ENCODE measurements around the gene ACY1.
A peak's percentile ranks its signal among the peaks of the same experiment; 100 is the strongest.

Gene ACY1

GRCh38 chr3:52022323-52023100 is 39.2 kb downstream of the ACY1 start:
- no peak for TF ChIP-seq CTCF (IDR thresholded peaks at IDR 0.05; ENCODE audit: unreplicated experiment in 3 of 3)
- H3K4me1 Mint-ChIP-seq, result peaks cover 66% of the 10 kb centered on the region
- no peaks in the 10 kb centered on the region for H3K27me3 Mint-ChIP-seq (ENCODE audit: low read depth)
- H3K36me3 Mint-ChIP-seq (ENCODE audit: low read depth), result no peaks in the 10 kb centered on the region
- H3K9me3 Mint-ChIP-seq, result no peaks in the 10 kb centered on the region
- H3K4me3 Mint-ChIP-seq, result peak overlapping the region in 1 of 3 experiments; percentile 22
- peak overlapping the region; percentile 9 to 66 (median 45) for H3K27ac Mint-ChIP-seq

- no peaks in the 10 kb centered on the region for H3K36me3 Mint-ChIP-seq (ENCODE audit: low read depth)
- H3K4me3 Mint-ChIP-seq, result peak overlapping the region in 1 of 3 experiments; percentile 26
- H3K27me3 Mint-ChIP-seq (ENCODE audit: low read depth), result no peaks in the 10 kb centered on the region
- peaks cover 63% of the 10 kb centered on the region for H3K4me1 Mint-ChIP-seq
- no peaks in the 10 kb centered on the region for H3K9me3 Mint-ChIP-seq
- no peak for TF ChIP-seq CTCF (IDR thresholded peaks at IDR 0.05; ENCODE audit: unreplicated experiment in 3 of 3)
- peak overlapping the region in 1 of 3 experiments; percentile 9 for H3K27ac Mint-ChIP-seq
These were observed 39.9 kb downstream of the ACY1 start for GRCh38 chr3:52023101-52023770.

GRCh38 chr3:52023860-52024764 is 40.8 kb downstream of the ACY1 start:
- TF ChIP-seq CTCF (IDR thresholded peaks at IDR 0.05; ENCODE audit: unreplicated experiment in 3 of 3), result no peak
- Mint-ChIP-seq H3K4me1 (peaks cover 62% of the 10 kb centered on the region), H3K27me3 (ENCODE audit: low read depth) (no peaks in the 10 kb centered on the region), H3K9me3 (no peaks in the 10 kb centered on the region), H3K36me3 (ENCODE audit: low read depth) (no peaks in the 10 kb centered on the region), H3K27ac (peak overlapping the region in 2 of 3 experiments; percentile 54 to 62), H3K4me3 (no peak overlapping the region)

- no peak overlapping the region for H3K4me3 Mint-ChIP-seq
These were observed 41.6 kb downstream of the ACY1 start for GRCh38 chr3:52024765-52025452.

More at GRCh38 chr3:52024765-52025452, 41.6 kb downstream of the ACY1 start:
- Mint-ChIP-seq H3K36me3 (ENCODE audit: low read depth) (no peaks in the 10 kb centered on the region), H3K27me3 (ENCODE audit: low read depth) (no peaks in the 10 kb centered on the region), H3K4me1 (peaks cover 60% of the 10 kb centered on the region), H3K9me3 (no peaks in the 10 kb centered on the region), H3K27ac (peak overlapping the region in 2 of 3 experiments; percentile 54 to 62)
- TF ChIP-seq CTCF (IDR thresholded peaks at IDR 0.05; ENCODE audit: unreplicated experiment in 3 of 3), result no peak

All from nephron (organoid).